ENCODE results near the gene KSR2.

KSR2 gene

GRCh38 chr12:117444781-117445180, 524.0 kb downstream of the KSR2 start:
- no peak for TF ChIP-seq CTCF (conservative IDR thresholded peaks at IDR 0.05; ENCODE audit: low read depth)
- POLR2A ChIA-PET (ENCODE audit: low non-redundant PET), result no interaction called here

GRCh38 chr12:117441751-117442150, 527.0 kb downstream of the KSR2 start:
- CTCF ChIA-PET, result interaction anchor here (0.6 to 0.7 kb wide), 3 partner anchors 20 to 205 kb away, joined by 3 read pairs; no protein-coding TSS in a partner anchor
- H3K27ac ChIP-seq, result no peak overlapping the region
- no peak for DNase-seq (ENCODE audit: low spot score)
- TF ChIP-seq CTCF (conservative IDR thresholded peaks at IDR 0.05; ENCODE audit: low read depth), result no peak
- POLR2A ChIA-PET (ENCODE audit: low non-redundant PET), result interaction anchor here (0.6 kb wide), 1 partner anchor 225 kb away, joined by 3 read pairs; no protein-coding TSS in a partner anchor

More at GRCh38 chr12:117444781-117445180, 524.0 kb downstream of the KSR2 start:
- no peak overlapping the region for H3K27ac ChIP-seq
- CTCF ChIA-PET, result no interaction called here
- DNase-seq (ENCODE audit: low spot score), result no peak

- TF ChIP-seq CTCF (conservative IDR thresholded peaks at IDR 0.05; ENCODE audit: low read depth), result no peak
- DNase-seq (ENCODE audit: low spot score), result no peak
- ChIA-PET POLR2A (ENCODE audit: low non-redundant PET) (no interaction called here), CTCF (no interaction called here)
- H3K27ac ChIP-seq, result no peak overlapping the region
Measured at GRCh38 chr12:117440384-117440783, 528.4 kb downstream of the KSR2 start.

- POLR2A ChIA-PET (ENCODE audit: low non-redundant PET), result no interaction called here
- no peak for DNase-seq (ENCODE audit: low spot score)
- no peak overlapping the region for H3K27ac ChIP-seq
- no peak for TF ChIP-seq CTCF (conservative IDR thresholded peaks at IDR 0.05; ENCODE audit: low read depth)
- CTCF ChIA-PET, result no interaction called here
Measured at GRCh38 chr12:117439531-117440001, 529.2 kb downstream of the KSR2 start.

- POLR2A ChIA-PET (ENCODE audit: low non-redundant PET), result no interaction called here
- H3K27ac ChIP-seq, result no peak overlapping the region
- CTCF ChIA-PET, result no interaction called here
- TF ChIP-seq CTCF (conservative IDR thresholded peaks at IDR 0.05; ENCODE audit: low read depth), result no peak
- DNase-seq (ENCODE audit: low spot score), result no peak
Measured at GRCh38 chr12:117438809-117439208, 530.0 kb downstream of the KSR2 start.

- H3K27ac ChIP-seq, result no peak overlapping the region
- ChIA-PET POLR2A (ENCODE audit: low non-redundant PET) (no interaction called here), CTCF (no interaction called here)
- DNase-seq (ENCODE audit: low spot score), result no peak
- TF ChIP-seq CTCF (conservative IDR thresholded peaks at IDR 0.05; ENCODE audit: low read depth), result no peak
Measured at GRCh38 chr12:117437516-117438255, 531.1 kb downstream of the KSR2 start.

All from RWPE1 (cell line).